H1 (cell line): ENCODE results near the gene ZBTB42. TPM values are rescaled to one million over a fixed set of nuclear protein-coding genes. Genes with fewer than 3 reads are reported as not detected.

Experiments used
- CTCF ChIA-PET: fragments of 300-600 bp; sonication (Branson Sonifier 250); formaldehyde crosslinking; loops from one replicate; lab custom pipeline; 2021; ENCODE audit not compliant: partially characterized antibody; lab: Charles Lee
- POLR2A ChIA-PET: fragments of 300-600 bp; sonication (Branson Sonifier 250); formaldehyde crosslinking; loops from one replicate; lab custom pipeline; 2021; ENCODE audit warnings: inconsistent platforms; ENCODE audit not compliant: partially characterized antibody; lab: Charles Lee
- DNase-seq, 2 experiments: peaks; one replicate each; pipeline versions ENCODE4 v3.0.0 to v3.0.0-alpha.2; 2010 to 2022; ENCODE audit warnings: low spot score in 2 of 2, low read depth in 1 of 2, mixed read lengths in 1 of 2
- FAIRE-seq: peaks from 2 replicates; lab custom pipeline; 2011; peaks lifted over from hg19 to GRCh38; lab: Jason Lieb, UNC
- H2AFZ ChIP-seq: 2 replicates; pipeline ENCODE4 v1.8.1; 2012; ENCODE audit warnings: low read length, inconsistent platforms
- H2AK5ac ChIP-seq: 2 replicates; pipeline ENCODE4 v1.6.1; 2013; ENCODE audit warnings: low read depth, low read length
- H2BK120ac ChIP-seq: replicated peaks from 2 replicates; pipeline ENCODE3; 2013; ENCODE audit warnings: low read depth, low read length, inconsistent platforms
- H2BK12ac ChIP-seq: 2 replicates; pipeline ENCODE4 v1.6.1; 2013; ENCODE audit warnings: low read depth, low read length
- H2BK15ac ChIP-seq: 2 replicates; pipeline ENCODE4 v1.6.1; 2013; ENCODE audit warnings: low read length
- H2BK20ac ChIP-seq: 2 replicates; pipeline ENCODE4 v1.6.1; 2013; ENCODE audit warnings: low read length
- H2BK5ac ChIP-seq: 2 replicates; pipeline ENCODE4 v1.6.1; 2013; ENCODE audit warnings: low read depth, low read length
- H3K14ac ChIP-seq: 2 replicates; pipeline ENCODE4 v1.6.1; 2013; ENCODE audit warnings: inconsistent platforms; ENCODE audit not compliant: insufficient read length
- H3K18ac ChIP-seq: 2 replicates; pipeline ENCODE4 v1.6.1; 2013; ENCODE audit warnings: low read length; ENCODE audit errors: extremely low read depth
- H3K23ac ChIP-seq: 2 replicates; pipeline ENCODE4 v1.6.1; 2013; ENCODE audit warnings: inconsistent platforms; ENCODE audit not compliant: insufficient read length
- H3K23me2 ChIP-seq: 2 replicates; pipeline ENCODE4 v1.6.1; 2013; ENCODE audit warnings: low read depth, low read length
- H3K27ac ChIP-seq: 2 replicates; pipeline ENCODE4 v1.6.1; 2011; ENCODE audit warnings: low read depth, low read length, inconsistent platforms
- H3K27me3 ChIP-seq, 4 experiments: replicated peaks in 1 of 4; 1 replicate in 1 of 4; 2 replicates in 3 of 4; pipeline versions ENCODE4 v1.6.1 to v1.8.1; 2011 to 2013; ENCODE audit warnings: low read length in 3 of 4, mild to moderate bottlenecking in 3 of 4, inconsistent platforms in 2 of 4, mixed read lengths in 2 of 4, moderate library complexity in 1 of 4; ENCODE audit not compliant: control insufficient read depth in 3 of 4, insufficient read depth in 3 of 4; ENCODE audit errors: extremely low read depth in 1 of 4
- H3K36me3 ChIP-seq, 4 experiments: 2 replicates each; pipeline versions ENCODE4 v1.6.1 to v1.8.1; 2011 to 2013; ENCODE audit warnings: mild to moderate bottlenecking in 4 of 4, low read length in 3 of 4, moderate library complexity in 2 of 4, control low read depth in 1 of 4, inconsistent platforms in 1 of 4; ENCODE audit not compliant: insufficient read depth in 4 of 4, control insufficient read depth in 2 of 4
- H3K4ac ChIP-seq: replicated peaks from 2 replicates; pipeline ENCODE3; 2013; ENCODE audit warnings: low read length, low read depth, mixed read lengths, inconsistent platforms; ENCODE audit not compliant: insufficient read length
- H3K4me1 ChIP-seq, 4 experiments: replicated peaks in 1 of 4; 1 replicate in 1 of 4; 2 replicates in 3 of 4; pipeline versions ENCODE4 v1.6.1 to v1.8.1; 2011 to 2013; ENCODE audit warnings: low read length in 3 of 4, inconsistent platforms in 2 of 4, mixed read lengths in 1 of 4; ENCODE audit not compliant: insufficient read depth in 4 of 4, control insufficient read depth in 3 of 4
- H3K4me2 ChIP-seq, 2 experiments: 2 replicates each; pipeline versions ENCODE4 v1.6.1 to v1.8.1; 2011 to 2013; ENCODE audit warnings: low read depth in 2 of 2, low read length in 2 of 2, control low read depth in 1 of 2, inconsistent platforms in 1 of 2, mild to moderate bottlenecking in 1 of 2; ENCODE audit not compliant: insufficient read depth in 1 of 2
- H3K4me3 ChIP-seq, 4 experiments: fragments of 200-600, 300-600 bp in 1 of 4; sonication (generic), shearing (Covaris generic), sonication (Bioruptor Twin) in 1 of 4; 2 replicates each; pipeline versions ENCODE4 v1.5.1 to v1.8.1; 2011 to 2016; ENCODE audit warnings: low read length in 4 of 4, low read depth in 3 of 4, control low read depth in 2 of 4, inconsistent platforms in 2 of 4, mild to moderate bottlenecking in 2 of 4, mixed read lengths in 1 of 4, moderate library complexity in 1 of 4; ENCODE audit not compliant: insufficient read depth in 2 of 4; ENCODE audit errors: extremely low read depth in 1 of 4
- H3K56ac ChIP-seq: replicated peaks from 2 replicates; pipeline ENCODE3; 2013; ENCODE audit warnings: low read depth, mild to moderate bottlenecking, mixed read lengths, low read length, inconsistent platforms; ENCODE audit not compliant: insufficient read length
- H3K79me1 ChIP-seq: 2 replicates; pipeline ENCODE4 v1.6.1; 2013; ENCODE audit warnings: low read depth, low read length, control low read depth
- H3K79me2 ChIP-seq, 2 experiments: 2 replicates each; pipeline versions ENCODE4 v1.6.1 to v1.8.1; 2012 to 2013; ENCODE audit warnings: low read length in 2 of 2, mild to moderate bottlenecking in 2 of 2, inconsistent platforms in 1 of 2; ENCODE audit not compliant: insufficient read depth in 2 of 2, control insufficient read depth in 1 of 2
- H3K9ac ChIP-seq, 4 experiments: replicated peaks in 1 of 4; 1 replicate in 1 of 4; 2 replicates in 3 of 4; pipeline versions ENCODE4 v1.6.1 to v1.8.1; 2011 to 2013; ENCODE audit warnings: low read depth in 3 of 4, low read length in 3 of 4, control low read depth in 2 of 4, mild to moderate bottlenecking in 2 of 4, moderate library complexity in 2 of 4, inconsistent platforms in 1 of 4; ENCODE audit errors: extremely low read depth in 1 of 4
- H3K9me3 ChIP-seq, 2 experiments: 2 replicates each; pipeline versions ENCODE4 v1.6.1 to v1.8.1; 2012 to 2013; ENCODE audit warnings: mild to moderate bottlenecking in 2 of 2, moderate library complexity in 2 of 2, control low read depth in 1 of 2, inconsistent platforms in 1 of 2, low read depth in 1 of 2, low read length in 1 of 2, mixed read lengths in 1 of 2; ENCODE audit not compliant: insufficient read depth in 2 of 2
- H4K20me1 ChIP-seq, 2 experiments: replicated peaks in 1 of 2; 2 replicates each; pipeline versions ENCODE3 to v1.8.1; 2011 to 2013; ENCODE audit warnings: inconsistent platforms in 2 of 2, low read length in 2 of 2, mild to moderate bottlenecking in 1 of 2; ENCODE audit not compliant: insufficient read depth in 2 of 2, control insufficient read depth in 1 of 2
- H4K5ac ChIP-seq: 2 replicates; pipeline ENCODE4 v1.6.1; 2013; ENCODE audit warnings: low read length, low read depth, mixed read lengths, inconsistent platforms; ENCODE audit not compliant: insufficient read length
- H4K8ac ChIP-seq: 2 replicates; pipeline ENCODE4 v1.8.0; 2013; ENCODE audit warnings: mild to moderate bottlenecking, moderate library complexity, low read length, inconsistent platforms; ENCODE audit not compliant: insufficient read depth; ENCODE audit errors: extremely low read depth
- H4K91ac ChIP-seq: replicated peaks from 2 replicates; pipeline ENCODE3; 2013; ENCODE audit warnings: low read length, mixed read lengths, inconsistent platforms; ENCODE audit not compliant: insufficient read length
- ASH2L ChIP-seq: fragments of 200-600, 300-600 bp; sonication (generic); IDR thresholded peaks from one replicate; pipeline ENCODE4 v1.7.1; 2017; ENCODE audit warnings: low read length
- BCL11A ChIP-seq, 2 experiments: IDR thresholded peaks; one replicate each; pipeline ENCODE4 v1.6.1; 2011; ENCODE audit warnings: low read depth in 2 of 2, low read length in 2 of 2, mild to moderate bottlenecking in 2 of 2
- BRCA1 ChIP-seq: IDR thresholded peaks from 2 replicates; pipeline ENCODE4 v1.6.1; 2012; ENCODE audit warnings: low read depth, low read length, improper control_type of control experiment
- CEBPB ChIP-seq: IDR thresholded peaks from 2 replicates; pipeline ENCODE4 v1.6.1; 2012; ENCODE audit warnings: low read depth, low read length
- GTF2F1 ChIP-seq: IDR thresholded peaks from 2 replicates; pipeline ENCODE4 v1.6.1; 2012; ENCODE audit warnings: low read depth, low read length, improper control_type of control experiment, borderline replicate concordance
- KDM1A ChIP-seq: fragments of 200-600, 300-600 bp; sonication (generic); IDR thresholded peaks from 2 replicates; pipeline ENCODE4 v1.7.1; 2016; ENCODE audit warnings: mild to moderate bottlenecking, low read length, borderline replicate concordance
- MAFK ChIP-seq: IDR thresholded peaks from 2 replicates; pipeline ENCODE4 v1.6.1; 2012; ENCODE audit warnings: low read depth, mild to moderate bottlenecking, improper control_type of control experiment, low read length
- RBBP5 ChIP-seq: IDR thresholded peaks from 2 replicates; pipeline ENCODE4 v1.7.1; 2012; ENCODE audit warnings: low read depth, mild to moderate bottlenecking, inconsistent platforms, low read length, moderate library complexity, borderline replicate concordance
- RFX5 ChIP-seq: IDR thresholded peaks from 2 replicates; pipeline ENCODE4 v1.6.1; 2011; ENCODE audit warnings: low read depth, low read length, improper control_type of control experiment, borderline replicate concordance
- TAF1 ChIP-seq: IDR thresholded peaks from 2 replicates; pipeline ENCODE4 v1.6.1; 2011; ENCODE audit warnings: mild to moderate bottlenecking, low read depth, low read length
- TBP ChIP-seq: IDR thresholded peaks from 2 replicates; pipeline ENCODE4 v1.6.1; 2011; ENCODE audit warnings: low read depth, low read length, improper control_type of control experiment
- ZNF274 ChIP-seq: IDR thresholded peaks from 2 replicates; pipeline ENCODE4 v1.7.0; 2012; ENCODE audit warnings: low read length, borderline replicate concordance; ENCODE audit errors: extremely low read depth
- WGBS, 2 experiments: shearing (Covaris generic) in 1 of 2; methylation state at CpG; one replicate each; pipeline versions ENCODE4 v1.1.6 to v1.1.7; 2013 to 2015; ENCODE audit warnings: low lambda C conversion rate in 2 of 2, mixed read lengths in 2 of 2, inconsistent platforms in 1 of 2, low coverage in 1 of 2, missing lambda C conversion rate in 1 of 2; ENCODE audit not compliant: insufficient replicate concordance in 2 of 2, insufficient coverage in 1 of 2, insufficient read length in 1 of 2; ENCODE audit errors: extremely low coverage in 1 of 2, missing lambda C conversion rate in 1 of 2; 5-methylcytosine and 5-hydroxymethylcytosine counted together
- polyA plus RNA-seq, 7 experiments: library from polyadenylated mRNA; depleted of rRNA in 3 of 7; stranded (reverse) in 5 of 7; unstranded in 2 of 7; fragments of >200 nt in 5 of 7; fragments of 200-250 nt in 2 of 7; gene quantifications; 1 replicate in 5 of 7; 2 replicates in 1 of 7; 4 replicates in 1 of 7; pipeline versions ENCODE4 v1.2.1 to v1.2.3, GENCODE V29; 2011 to 2013; ENCODE audit warnings: missing spikeins in 2 of 7, mixed read lengths in 2 of 7
- total RNA-seq: library from RNA; stranded (reverse); fragmentation: NEBNext Ultra II Directional; extraction: Animal tissue kit (Norgen Biotek cat#: 25700); gene quantifications from 2 replicates; pipeline ENCODE4 v1.2.1, GENCODE V29; 2021

ZBTB42 gene
- total and polyA plus RNA-seq, 2 of the 8 experiments (the other 6 are each of a cell fraction or from before 2014, with no cell fraction given) = 2.8 to 3.1 TPM

- H2BK15ac ChIP-seq = peak within 1 kb of the TSS; percentile 61; the same call in 1 of the 2 replicates
- peak within 1 kb of the TSS; percentile 73 to 87 for H3K4me2 ChIP-seq
- peaks cover 5% of the 10 kb centered on the region; the same call in 1 of the 2 replicates for H3K23me2 ChIP-seq
- WGBS, 2 experiments = 2% methylated on average over 63 of the region's 95 CpGs; no CpG with 5 or more reads in 1 of the 2 experiments
- H3K36me3 ChIP-seq = peaks cover 8 to 28% (median 18%) of the 10 kb centered on the region in 4 experiments; a peak in 7 of 8 replicates
- H4K5ac ChIP-seq = no peak within 1 kb of the TSS
- H2BK12ac ChIP-seq = 0 out of 2 replicates have a peak within 1 kb of the TSS, but pooled peaks have one; percentile 75
- peak within 1 kb of the TSS; percentile 93 for H3K18ac ChIP-seq
- DNase-seq (peak; percentile 95 to 100), FAIRE-seq (no peak)
- peak within 1 kb of the TSS; percentile 55 for H3K4ac ChIP-seq
- ChIA-PET CTCF (interaction anchor here (0.7 to 2.6 kb wide), 13 partner anchors 11 to 804 kb away, joined by 3 to 11 read pairs (median 4); partner anchors contain the start of genes ADSS1 and ZBTB42), POLR2A (interaction anchor here (0.8 to 2.9 kb wide), 22 partner anchors 8 to 142 kb away, joined by 3 to 21 read pairs (median 4); no protein-coding TSS in a partner anchor)
- peaks cover 0 to 13% (median 5%) of the 10 kb centered on the region in 4 experiments; a peak in 6 of 7 replicates for H3K4me1 ChIP-seq
- H4K91ac ChIP-seq = peak within 1 kb of the TSS; percentile 91
- H3K4me3 ChIP-seq = peak within 1 kb of the TSS; percentile 86 to 97 (median 94)
- H2BK20ac ChIP-seq = no peak within 1 kb of the TSS
- H4K8ac ChIP-seq = peak within 1 kb of the TSS; percentile 98
- peaks cover 18 to 40% of the 10 kb centered on the region in 2 experiments for H4K20me1 ChIP-seq
- H3K79me1 ChIP-seq = peaks cover 24% of the 10 kb centered on the region
- peak within 1 kb of the TSS; percentile 81 to 93 (median 93) for H3K9ac ChIP-seq
- peak within 1 kb of the TSS; percentile 81 for H3K56ac ChIP-seq
- H2AFZ ChIP-seq = peak within 1 kb of the TSS; percentile 89; the same call in 1 of the 2 replicates
- no peak within 1 kb of the TSS for H3K14ac ChIP-seq
- H3K23ac ChIP-seq = no peak within 1 kb of the TSS
- H2BK5ac ChIP-seq = peak within 1 kb of the TSS; percentile 96
- peaks cover 10 to 25% of the 10 kb centered on the region in 2 experiments for H3K9me3 ChIP-seq
- H3K27me3 ChIP-seq = no peaks in the 10 kb centered on the region; a peak in 1 of 7 replicates
- H3K79me2 ChIP-seq = peaks cover 10 to 45% of the 10 kb centered on the region in 2 experiments; a peak in 3 of 4 replicates
- peak within 1 kb of the TSS; percentile 85 for H3K27ac ChIP-seq
- no peak within 1 kb of the TSS for H2BK120ac ChIP-seq
- H2AK5ac ChIP-seq = no peak within 1 kb of the TSS
- TF ChIP-seq CEBPB (no peak), TAF1 (peak; percentile 80), ZNF274 (no peak), ASH2L (peak; percentile 78), RBBP5 (peak; percentile 70), RFX5 (no peak), TBP (peak; percentile 65), BCL11A (IDR thresholded peaks at IDR 0.05; ENCODE audit: low read depth in 2 of 2, low read length in 2 of 2) (no peak), BRCA1 (peak; percentile 24; the same call in 1 of the 2 replicates), MAFK (no peak), KDM1A (no peak), GTF2F1 (no peak; the same call in 1 of the 2 replicates)
Measured at GRCh38 chr14:104752735-104753527, 48.0 kb upstream of the ZBTB42 start, which contains the start of gene SIVA1. Gene SIVA1 (plus strand): TSS chr14:104753147. CDS start chr14:104753202, 55 bp downstream.
